Superior temporal gyrus (tissue), 1 donor: Measurements from ENCODE around the gene KLHL22.

Experiments used
- DNase-seq: peaks from one replicate; pipeline ENCODE4 v3.0.0-alpha.2; 2016; ENCODE audit errors: extremely low spot score

The KLHL22 gene

GRCh38 chr22:20433686-20434241 lies 61.8 kb downstream of the KLHL22 start:
- no peak for DNase-seq

- no peak for DNase-seq
Measured at GRCh38 chr22:20433191-20433590, 62.4 kb downstream of the KLHL22 start.

- DNase-seq = no peak
Measured at GRCh38 chr22:20432244-20432686, 63.3 kb downstream of the KLHL22 start.

- DNase-seq = no peak
Measured at GRCh38 chr22:20431511-20432192, 63.9 kb downstream of the KLHL22 start.

GRCh38 chr22:20430720-20431510 lies 64.7 kb downstream of the KLHL22 start:
- DNase-seq = no peak

GRCh38 chr22:20430101-20430719 lies 65.4 kb downstream of the KLHL22 start:
- no peak for DNase-seq

- no peak for DNase-seq
Measured at GRCh38 chr22:20429254-20430100, 66.1 kb downstream of the KLHL22 start.

- DNase-seq = no peak
Measured at GRCh38 chr22:20428496-20429253, 66.9 kb downstream of the KLHL22 start.

- DNase-seq = no peak
Measured at GRCh38 chr22:20427945-20428417, 67.6 kb downstream of the KLHL22 start.

- no peak for DNase-seq
Measured at GRCh38 chr22:20427104-20427944, 68.3 kb downstream of the KLHL22 start.

GRCh38 chr22:20426259-20426615 lies 69.4 kb downstream of the KLHL22 start:
- no peak for DNase-seq

- DNase-seq = no peak
Measured at GRCh38 chr22:20425566-20426258, 69.9 kb downstream of the KLHL22 start.

GRCh38 chr22:20424932-20425565 lies 70.5 kb downstream of the KLHL22 start:
- DNase-seq = peak; percentile 53

GRCh38 chr22:20424568-20424931 lies 71.0 kb downstream of the KLHL22 start:
- no peak for DNase-seq

- DNase-seq = no peak
Measured at GRCh38 chr22:20423906-20424551, 71.6 kb downstream of the KLHL22 start.

GRCh38 chr22:20423008-20423905 lies 72.3 kb downstream of the KLHL22 start:
- DNase-seq = peak; percentile 89
